M059J (cell line): ENCODE measurements around the gene HOXA2. TPM values are rescaled to one million over a fixed set of nuclear protein-coding genes. Genes with fewer than 3 reads are reported as not detected.
A peak's percentile ranks its signal among the peaks of the same experiment; 100 is the strongest.

ENCODE experiments used
- DNase-seq: peaks from one replicate; pipeline ENCODE4 v3.0.0-alpha.2; 2012; ENCODE audit warnings: low read depth
- total RNA-seq: library from RNA; depleted of rRNA; stranded (reverse); fragments of >200 nt; shearing (Covaris generic); gene quantifications from 2 replicates; pipeline ENCODE4 v1.2.3, GENCODE V29; 2014

Gene HOXA2
- total RNA-seq, 1 experiment from 2014 or later: 1.7 TPM

- no peak for DNase-seq
Observed at GRCh38 chr7:27141137-27141922, 38.8 kb upstream of the HOXA2 start.

- no peak for DNase-seq
Observed at GRCh38 chr7:27140126-27140857, 37.8 kb upstream of the HOXA2 start.

- DNase-seq: no peak
Observed at GRCh38 chr7:27139334-27140125, 37.0 kb upstream of the HOXA2 start.

- no peak for DNase-seq
Observed at GRCh38 chr7:27138985-27139333, 36.5 kb upstream of the HOXA2 start.

GRCh38 chr7:27138472-27138871, 36.0 kb upstream of the HOXA2 start:
- DNase-seq: no peak

GRCh38 chr7:27137640-27138315, 35.3 kb upstream of the HOXA2 start:
- no peak for DNase-seq

GRCh38 chr7:27134392-27134791, 31.9 kb upstream of the HOXA2 start:
- peak; percentile 97 for DNase-seq

- DNase-seq: no peak
Observed at GRCh38 chr7:27133409-27134231, 31.1 kb upstream of the HOXA2 start.

- no peak for DNase-seq
Observed at GRCh38 chr7:27132978-27133377, 30.5 kb upstream of the HOXA2 start.

- DNase-seq: no peak
Observed at GRCh38 chr7:27132214-27132613, 29.7 kb upstream of the HOXA2 start.

GRCh38 chr7:27131390-27131819, 28.9 kb upstream of the HOXA2 start:
- no peak for DNase-seq

- DNase-seq: peak; percentile 89
Observed at GRCh38 chr7:27130540-27131389, 28.3 kb upstream of the HOXA2 start, which contains the start of gene HOXA4. TSS of gene HOXA4 (minus strand) at chr7:27130757. CDS start at chr7:27130733, 24 bp downstream.

- peak; percentile 66 for DNase-seq
Observed at GRCh38 chr7:27129729-27130539, 27.5 kb upstream of the HOXA2 start.

GRCh38 chr7:27128776-27129728, 26.6 kb upstream of the HOXA2 start:
- no peak for DNase-seq

- DNase-seq: no peak
Observed at GRCh38 chr7:27128034-27128433, 25.6 kb upstream of the HOXA2 start.

- DNase-seq: no peak
Observed at GRCh38 chr7:27126596-27127327, 24.3 kb upstream of the HOXA2 start.

GRCh38 chr7:27125986-27126394, 23.5 kb upstream of the HOXA2 start:
- DNase-seq: no peak
